Measurements from ENCODE around the gene GNAO1.

GNAO1 gene

DNA sequence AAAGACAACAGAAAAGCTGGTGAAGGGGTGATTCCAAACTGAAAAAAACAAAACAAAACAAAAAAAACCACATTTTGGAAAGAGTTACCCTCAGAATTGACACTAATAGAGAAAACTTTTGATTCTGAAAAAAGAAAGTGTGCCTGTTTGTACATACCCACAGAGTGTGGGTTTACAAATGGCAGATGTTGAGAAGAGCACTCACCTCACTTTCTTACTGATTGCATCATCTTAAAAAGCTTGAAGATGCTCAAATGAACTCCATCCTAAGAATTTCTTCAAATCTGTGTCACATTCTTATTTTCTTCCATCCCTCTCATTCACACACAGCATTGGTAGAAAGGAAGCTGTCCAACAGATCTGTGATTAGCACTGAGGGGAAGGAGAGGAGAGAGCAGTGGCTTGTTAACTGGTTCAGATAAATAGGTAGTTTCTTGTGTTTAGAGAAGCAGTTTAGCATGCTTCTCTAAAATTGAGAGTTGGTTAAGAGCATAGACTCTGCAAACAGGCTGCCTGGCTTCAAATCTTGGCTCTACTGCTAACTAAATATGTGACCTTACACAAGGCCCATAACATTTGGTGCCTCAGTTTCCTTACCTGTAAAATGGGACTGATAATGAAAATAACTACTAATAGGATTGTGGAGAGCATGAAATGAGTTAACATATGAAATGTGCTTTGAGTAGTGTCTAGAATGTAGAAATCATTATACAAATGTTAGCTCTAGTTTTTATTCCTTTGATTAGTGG, 6.9 kb downstream of the GNAO1 start:
- no peak for DNase-seq (ENCODE audit: low read depth)

DNA sequence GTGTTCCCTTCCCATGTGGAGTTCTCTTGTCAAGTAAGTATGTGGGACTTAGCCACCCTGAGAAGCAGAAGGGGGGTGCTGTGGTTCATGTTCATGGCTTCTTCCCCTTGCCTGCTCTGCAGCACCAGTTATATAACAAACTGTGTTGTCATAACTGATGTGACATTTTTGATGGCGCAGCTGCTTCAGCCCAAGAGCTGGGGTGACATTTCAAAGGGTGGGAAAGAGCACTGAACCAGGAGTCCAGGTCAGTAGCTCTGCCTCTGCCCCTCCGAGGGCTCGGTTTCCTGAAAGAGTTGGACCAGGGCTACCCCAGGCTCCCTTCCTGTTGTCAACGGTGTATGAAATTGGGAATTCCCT, 7.4 kb downstream of the GNAO1 start:
- no peak for DNase-seq (ENCODE audit: low read depth)

DNA sequence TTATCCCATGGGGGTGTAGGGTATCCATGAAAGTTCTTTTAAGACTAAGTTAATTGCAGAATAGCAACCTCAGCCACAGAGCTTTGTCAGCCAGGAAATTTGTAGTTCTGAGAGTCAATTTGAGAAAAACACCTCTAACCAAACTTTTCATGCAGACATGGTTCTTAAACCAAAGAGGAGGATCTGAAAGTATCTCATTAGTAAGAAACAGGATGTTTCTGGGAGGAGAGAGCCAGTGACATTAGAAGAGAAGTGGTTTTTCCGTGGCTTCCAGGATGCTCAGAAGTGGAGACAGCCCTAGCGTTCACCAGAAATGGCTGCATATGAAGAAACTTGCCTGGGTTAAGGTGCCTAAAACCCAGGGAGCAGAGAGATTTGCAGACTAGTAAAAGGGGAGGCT, 7.9 kb downstream of the GNAO1 start:
- no peak for DNase-seq (ENCODE audit: low read depth)

- no peak for DNase-seq (ENCODE audit: low read depth)
Measured at GRCh38 chr16:56201030-56201429, 9.7 kb downstream of the GNAO1 start.

DNA sequence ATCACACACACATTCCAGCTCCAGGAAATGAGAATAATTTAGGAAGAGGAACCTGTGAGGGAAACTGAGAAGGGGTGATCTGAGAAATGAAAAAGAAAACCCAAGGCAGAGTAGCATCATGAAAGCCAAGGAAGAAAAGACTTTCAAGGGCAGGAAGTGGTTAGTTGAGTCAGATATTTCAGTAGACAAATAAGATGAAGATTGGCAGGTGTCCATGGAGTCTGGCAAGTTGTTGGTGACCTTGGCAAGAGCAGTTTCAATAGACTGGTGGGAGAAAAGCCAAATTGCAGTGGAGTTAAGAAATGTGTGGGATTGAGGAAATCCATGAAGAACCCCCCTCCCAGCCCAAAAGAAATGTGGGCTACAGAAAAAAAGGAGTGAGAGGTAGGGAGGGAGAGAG, 10.7 kb downstream of the GNAO1 start:
- no peak for DNase-seq (ENCODE audit: low read depth)

GRCh38 chr16:56203052-56203451, 11.8 kb downstream of the GNAO1 start:
- DNase-seq (ENCODE audit: low read depth), result no peak

DNA sequence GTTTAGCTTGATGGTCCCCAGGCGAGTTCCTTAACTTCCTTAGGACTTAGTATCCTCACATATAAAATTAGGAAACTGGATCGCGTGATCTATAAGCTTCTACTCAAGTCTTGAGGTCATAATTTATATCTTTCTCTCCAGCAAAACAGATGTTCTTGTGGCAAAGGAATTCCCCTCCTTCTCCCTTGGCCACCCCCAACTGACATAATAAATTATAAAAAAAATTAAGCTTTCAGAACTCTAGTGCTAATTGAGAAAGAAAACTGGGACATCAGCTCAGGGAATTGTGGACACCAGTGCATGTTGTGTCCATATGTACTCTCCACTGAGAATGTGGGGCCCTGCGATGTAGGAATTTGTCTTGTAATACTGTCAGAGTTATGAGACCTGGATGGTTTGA, 13.5 kb downstream of the GNAO1 start:
- DNase-seq (ENCODE audit: low read depth), result no peak

DNA sequence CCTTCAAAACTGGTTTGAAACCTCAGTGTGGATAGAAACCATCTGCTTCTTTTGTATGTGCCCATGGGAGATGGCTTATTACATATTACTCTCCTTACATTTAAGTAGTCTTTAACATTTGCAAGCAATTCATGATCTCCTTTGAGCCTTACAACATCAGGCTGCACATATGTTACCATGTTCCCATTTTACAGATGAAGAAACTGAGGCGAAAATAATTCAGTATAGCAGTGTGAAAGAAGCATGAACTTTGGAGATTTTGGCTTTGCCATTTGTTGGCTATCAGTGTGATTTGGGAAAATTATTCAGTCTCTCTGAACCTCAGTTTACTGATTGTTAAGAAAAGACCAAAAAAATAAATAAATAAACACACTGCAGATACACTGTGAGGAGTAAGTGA, 15.7 kb downstream of the GNAO1 start:
- no peak for DNase-seq (ENCODE audit: low read depth)

DNA sequence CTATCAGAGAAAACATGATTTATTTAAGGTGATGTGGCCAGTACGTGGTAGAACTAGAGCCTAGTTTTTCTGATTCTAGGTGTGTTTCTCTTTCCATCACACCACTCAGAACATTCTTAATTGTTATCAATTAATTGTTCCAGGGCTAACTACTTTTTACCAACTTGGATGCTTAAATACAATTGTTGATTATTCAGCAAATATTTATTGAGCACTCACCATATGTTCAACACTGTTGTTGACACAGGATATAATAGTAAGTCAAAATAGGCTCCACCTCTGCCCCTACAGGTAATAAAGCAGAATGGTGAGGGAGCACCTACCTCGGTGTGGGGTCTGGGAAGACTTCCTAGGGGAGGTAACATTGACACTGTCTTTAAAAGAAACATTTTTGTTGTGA, 16.1 kb downstream of the GNAO1 start:
- DNase-seq (ENCODE audit: low read depth), result no peak

DNA sequence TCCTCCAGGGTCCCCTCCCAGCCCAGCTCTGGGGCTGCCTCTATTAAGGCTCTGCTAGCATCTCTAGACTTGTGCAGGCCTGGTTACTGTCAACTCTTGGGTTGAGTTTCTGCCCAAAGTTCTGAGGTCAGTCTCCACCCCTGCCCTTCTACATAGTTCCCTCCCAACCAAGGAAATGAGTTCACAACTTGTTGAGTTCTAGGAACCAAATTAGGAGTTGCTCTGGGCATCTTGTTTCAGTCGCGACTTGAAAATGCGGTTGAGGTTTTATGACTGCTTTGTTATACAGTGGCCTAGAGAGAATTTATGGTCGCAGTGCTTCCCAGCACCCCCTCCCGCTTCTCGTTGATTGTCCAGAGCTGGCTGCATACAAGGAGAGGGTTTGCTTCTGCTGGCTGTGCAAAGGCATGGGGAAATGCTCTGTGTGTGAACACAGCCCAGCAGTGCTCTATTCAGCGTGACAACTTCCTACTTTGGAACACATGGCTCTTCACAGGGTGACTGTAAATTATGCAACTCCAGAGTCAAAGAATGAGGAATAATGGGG, 20.2 kb downstream of the GNAO1 start:
- no peak for DNase-seq (ENCODE audit: low read depth)

- DNase-seq (ENCODE audit: low read depth), result no peak
Measured at GRCh38 chr16:56212144-56212543, 20.9 kb downstream of the GNAO1 start.

GRCh38 chr16:56221995-56222394, 30.7 kb downstream of the GNAO1 start:
- DNase-seq (ENCODE audit: low read depth), result no peak

- no peak for DNase-seq (ENCODE audit: low read depth)
Measured at GRCh38 chr16:56222474-56222997, 31.2 kb downstream of the GNAO1 start.

DNA sequence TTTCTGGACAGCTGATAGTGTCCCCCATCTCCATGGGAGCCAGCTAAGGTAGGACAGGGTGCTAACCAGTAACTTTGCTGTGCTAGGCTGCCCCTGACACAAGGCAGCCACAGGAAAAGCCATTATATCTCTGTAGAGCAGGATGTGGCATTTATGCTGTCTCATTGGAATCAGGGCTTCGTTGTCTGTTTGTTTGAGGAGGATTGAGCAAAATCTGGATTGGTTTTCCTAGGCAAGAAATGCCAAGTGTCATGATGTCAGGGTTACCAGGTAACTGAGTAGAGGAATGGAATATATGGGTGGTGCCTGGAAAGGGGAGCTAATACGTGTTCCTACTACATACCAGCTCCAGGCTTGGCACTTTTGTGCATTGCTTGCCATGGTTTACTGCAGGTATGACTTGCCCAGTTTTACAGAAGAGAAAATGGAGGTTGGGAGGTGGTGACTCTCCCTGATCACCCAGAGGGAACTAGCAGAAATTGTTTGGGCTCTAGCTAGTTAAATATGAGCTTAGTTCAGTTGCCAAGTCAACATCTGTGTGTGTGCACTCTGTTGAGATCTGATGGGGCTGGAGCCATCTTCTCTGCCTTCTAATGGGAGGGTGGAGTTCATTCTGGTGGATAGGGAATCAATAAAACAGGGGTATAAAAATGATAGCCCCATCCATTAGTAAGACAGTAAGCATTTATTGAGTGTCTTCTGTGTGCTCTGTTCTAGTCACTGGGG, 33.9 kb downstream of the GNAO1 start:
- no peak for DNase-seq (ENCODE audit: low read depth)

DNA sequence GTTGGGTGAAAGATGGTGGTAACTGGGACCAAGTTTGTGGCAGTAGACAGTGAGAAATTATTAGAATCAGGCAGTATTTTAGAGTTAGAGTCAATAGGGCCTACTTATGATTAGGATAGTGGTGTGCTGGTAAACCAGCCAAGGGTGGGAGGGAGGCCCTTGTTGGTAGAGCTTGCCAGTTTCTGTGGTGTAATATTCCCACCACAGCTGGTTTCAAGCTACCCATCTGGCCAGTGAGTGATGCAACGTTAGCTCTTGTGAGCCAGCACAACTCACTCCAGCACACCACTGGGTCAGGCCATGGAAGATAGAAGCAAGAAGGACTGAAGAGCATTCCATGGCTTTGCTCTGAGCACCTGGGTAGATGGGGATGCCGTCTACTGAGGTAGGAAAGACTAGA, 34.9 kb downstream of the GNAO1 start:
- no peak for DNase-seq (ENCODE audit: low read depth)

DNA sequence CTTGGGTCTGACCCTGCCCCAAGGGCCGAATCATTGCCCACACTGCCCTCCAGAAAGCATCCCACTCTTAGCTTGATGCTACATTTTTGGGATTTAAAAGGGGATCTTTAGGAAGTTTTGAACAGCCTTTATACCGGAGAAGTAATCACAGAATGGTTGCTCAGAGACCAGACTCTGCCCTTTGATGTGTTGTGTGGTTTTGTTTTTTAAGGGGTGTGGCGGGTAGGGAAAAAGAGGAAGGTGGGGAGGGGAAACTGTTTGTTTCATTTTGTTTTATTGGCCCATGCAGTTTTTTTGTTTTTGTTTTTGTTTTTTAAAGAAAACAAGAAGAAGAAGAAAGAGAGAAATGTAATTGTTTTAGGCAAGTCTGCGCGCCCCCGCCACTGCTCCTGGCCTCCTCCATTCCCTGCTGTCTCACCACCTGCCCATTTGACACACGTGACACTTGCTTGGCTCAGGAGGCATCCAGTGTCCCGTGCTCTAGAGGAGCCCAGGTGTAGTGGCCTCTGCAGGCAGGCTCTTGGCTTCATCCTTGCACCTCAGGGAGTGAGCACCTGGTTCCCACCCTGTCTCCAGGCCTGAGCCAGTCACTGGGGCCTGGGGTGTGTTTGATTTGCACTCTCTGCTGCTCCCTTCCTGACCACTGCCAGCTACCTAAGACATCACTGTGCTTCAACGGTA, 35.7 kb downstream of the GNAO1 start:
- no peak for DNase-seq (ENCODE audit: low read depth)

GRCh38 chr16:56227936-56228335, 36.6 kb downstream of the GNAO1 start:
- DNase-seq (ENCODE audit: low read depth), result no peak

DNA sequence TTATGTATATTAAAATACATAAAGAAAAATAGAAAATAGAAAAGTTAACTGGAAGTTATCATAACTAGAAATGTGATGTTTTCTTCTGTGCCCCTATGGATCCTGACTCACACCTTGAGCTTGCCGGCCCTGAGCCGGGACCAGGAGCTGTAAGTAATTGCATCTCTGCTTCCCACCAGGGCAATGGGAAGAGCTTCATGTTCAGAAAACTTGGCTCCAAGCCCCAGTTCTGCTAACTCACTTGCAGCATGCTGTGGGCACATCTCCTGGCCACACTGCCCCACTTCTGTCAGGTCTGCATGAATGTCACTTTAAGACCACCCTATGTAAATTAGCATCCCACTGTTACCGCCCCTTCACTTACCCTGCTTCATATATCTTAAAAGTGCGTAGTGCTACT, 37.2 kb downstream of the GNAO1 start:
- DNase-seq (ENCODE audit: low read depth), result no peak

GRCh38 chr16:56233795-56234566, 42.7 kb downstream of the GNAO1 start:
- no peak for DNase-seq (ENCODE audit: low read depth)

DNA sequence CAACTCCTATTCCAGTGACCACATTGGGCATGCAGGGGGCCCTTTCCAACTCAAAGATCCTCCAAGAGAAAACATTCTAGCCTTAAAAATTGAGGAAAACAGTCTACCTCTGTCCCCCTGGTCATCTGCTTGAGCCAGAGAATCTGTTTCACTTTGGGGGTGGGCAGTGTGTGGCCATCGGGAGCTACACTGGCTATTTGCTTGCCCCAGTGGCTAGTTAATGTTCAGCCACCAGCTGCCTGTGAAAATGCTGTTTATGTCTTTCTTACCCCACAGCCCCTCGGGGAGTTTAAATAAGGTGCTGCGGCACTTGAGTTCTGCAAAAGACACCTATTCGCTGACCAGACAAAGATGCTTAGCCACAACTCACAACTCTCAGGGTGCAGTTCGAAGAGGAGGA, 43.4 kb downstream of the GNAO1 start:
- DNase-seq (ENCODE audit: low read depth), result no peak

DNA sequence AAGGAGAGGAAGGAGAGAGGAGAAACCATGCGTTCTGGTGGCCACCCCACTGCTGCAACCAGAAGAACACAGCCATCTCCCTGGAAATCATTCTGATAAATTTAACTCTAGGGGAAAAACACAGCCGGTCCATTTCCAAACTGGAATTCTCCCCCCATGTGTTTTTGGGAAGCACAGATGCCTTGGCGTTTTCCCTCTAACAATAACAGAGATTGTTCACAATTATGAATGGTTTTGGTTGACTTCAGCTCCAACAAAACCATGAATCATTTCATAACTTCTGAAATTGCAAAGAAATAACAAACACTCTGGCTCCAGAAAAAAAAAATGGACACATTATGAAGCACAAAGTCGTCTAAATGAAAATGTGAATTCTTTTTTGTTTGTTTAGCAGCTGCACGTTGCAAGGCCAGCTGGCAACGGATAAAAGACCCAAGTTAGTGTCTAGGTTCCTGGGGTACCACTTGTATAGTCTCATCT, 46.2 kb downstream of the GNAO1 start:
- DNase-seq (ENCODE audit: low read depth), result no peak

DNA sequence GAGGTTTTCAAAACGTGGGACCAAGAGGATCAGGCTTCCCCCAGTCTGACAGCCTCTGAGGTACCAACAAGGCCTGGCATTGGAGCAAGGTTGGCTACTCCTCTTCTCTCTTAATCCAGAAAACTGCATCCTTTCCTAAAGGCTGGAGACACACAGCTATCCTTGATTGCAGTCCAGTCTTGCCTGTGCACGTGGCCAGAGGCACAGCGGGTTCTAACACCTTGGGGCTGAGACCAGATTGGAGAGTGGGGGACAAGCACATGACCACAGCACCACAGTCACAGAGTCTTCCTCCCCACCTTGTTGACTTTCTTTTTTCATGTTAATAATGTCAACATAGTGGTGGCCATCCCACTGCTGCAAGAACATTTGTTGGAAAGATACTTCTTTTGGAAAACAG, 46.9 kb downstream of the GNAO1 start:
- DNase-seq (ENCODE audit: low read depth), result no peak

All from stimulated activated CD8-positive, alpha-beta memory T cell treated with anti-CD3 and anti-CD28 coated beads, Interleukin-7, amount 100 ng/mL, for 24 hours (primary cell).